ENCODE measurements around the gene EPS8L2.

DNA sequence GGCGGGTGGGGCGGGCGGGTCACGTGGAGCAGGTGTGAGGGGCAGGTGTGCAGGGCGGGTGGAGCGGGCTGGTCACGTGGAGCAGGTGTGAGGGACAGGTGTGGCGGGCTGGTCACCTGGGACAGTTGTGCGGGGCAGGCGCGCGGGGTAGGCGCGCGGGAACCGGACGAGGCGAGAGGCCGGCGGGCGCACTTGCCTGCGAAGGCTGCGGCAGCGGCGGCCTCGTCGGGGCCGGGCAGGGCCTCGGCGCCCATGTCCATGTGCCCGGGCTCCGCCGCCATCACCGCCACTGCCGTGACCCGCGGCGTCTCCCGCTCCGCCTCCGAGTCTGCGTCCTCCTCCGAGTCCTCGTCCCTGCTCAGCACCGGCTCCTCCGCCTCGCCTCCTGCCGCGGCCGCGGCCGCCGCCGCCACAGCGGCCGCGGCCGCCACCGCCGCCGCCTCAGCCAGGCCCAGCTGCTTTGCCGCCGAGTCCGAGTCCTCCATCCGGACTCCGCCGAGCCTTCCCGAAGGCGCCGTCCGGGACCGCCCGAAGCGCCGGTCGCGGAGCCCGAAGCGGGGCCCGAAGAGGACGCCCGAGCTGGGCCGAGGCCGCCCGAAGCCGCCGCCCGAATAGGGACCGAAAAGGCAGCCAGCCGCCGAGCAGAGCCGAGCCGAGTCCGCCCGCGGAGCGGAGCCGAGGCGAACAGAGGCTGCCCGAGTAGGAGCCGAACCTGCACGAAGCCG is 11.3 kb upstream of the EPS8L2 start, which contains the start of gene DEAF1:
- TF ChIP-seq EZH2 (IDR thresholded peaks at IDR 0.05): no peak
- no peak for TF ChIP-seq FOXP2 (optimal IDR thresholded peaks at IDR 0.05; ENCODE audit: control extremely low read depth, extremely low read length, insufficient read depth)
